GM21786 (cell line): ENCODE data around the gene FGF1.

Experiments used
- ATAC-seq: cut with Tn5 transposase; IDR thresholded peaks from one replicate; pipeline ENCODE4 v1.9.1; 2021; ENCODE audit not compliant: unreplicated experiment

FGF1 gene

GRCh38 chr5:142685418-142686209, at the start of gene FGF1:
TSS of gene FGF1 (minus strand) at chr5:142686090. CDS start at chr5:142614127, 71,963 bp downstream.
- no peak for ATAC-seq

DNA sequence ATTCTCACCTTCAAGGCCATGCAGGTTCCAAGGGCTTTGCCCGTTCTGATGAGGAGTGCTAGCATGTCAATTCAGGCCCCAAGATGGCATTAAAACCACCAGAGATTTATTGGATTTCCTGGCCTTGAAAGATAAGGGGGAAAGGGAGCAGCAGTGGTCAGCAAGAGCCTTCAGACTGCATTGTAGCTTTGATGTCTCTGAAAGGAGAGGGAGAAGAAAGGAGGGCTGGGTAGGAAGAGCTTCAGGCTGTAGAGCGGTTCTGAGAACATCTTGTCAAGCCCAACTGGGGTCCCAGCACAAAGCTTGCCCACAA, 41.8 kb upstream of the FGF1 start:
- ATAC-seq, result no peak

GRCh38 chr5:142726188-142726731, 40.4 kb upstream of the FGF1 start:
- peak; percentile 49 for ATAC-seq

- no peak for ATAC-seq
Measured at GRCh38 chr5:142725231-142726187, 39.6 kb upstream of the FGF1 start.

DNA sequence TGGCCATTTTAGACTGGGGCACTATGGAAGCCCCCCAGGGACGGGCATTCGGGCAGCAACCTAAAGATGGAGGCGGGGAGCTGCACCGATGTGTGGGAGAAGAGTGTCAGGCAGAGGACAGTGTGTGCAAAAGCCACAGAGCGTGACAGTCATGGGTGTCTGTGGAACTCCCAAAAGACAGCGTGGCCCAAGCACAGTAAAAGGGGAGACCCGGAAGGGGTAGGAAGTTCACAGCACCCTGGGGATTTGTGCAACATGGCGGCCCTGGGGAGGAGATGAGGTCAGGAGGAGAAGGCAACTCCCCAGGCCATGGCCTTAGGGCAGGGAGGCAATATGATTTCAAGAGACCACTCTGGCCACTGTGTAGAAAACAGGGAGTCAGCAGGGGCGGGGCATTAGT, 38.9 kb upstream of the FGF1 start:
- ATAC-seq, result no peak

GRCh38 chr5:142722896-142723295, 37.0 kb upstream of the FGF1 start:
- no peak for ATAC-seq

- ATAC-seq, result no peak
Measured at GRCh38 chr5:142722146-142722545, 36.3 kb upstream of the FGF1 start.

GRCh38 chr5:142720641-142721271, 34.9 kb upstream of the FGF1 start:
- ATAC-seq, result no peak

- no peak for ATAC-seq
Measured at GRCh38 chr5:142719836-142720370, 34.0 kb upstream of the FGF1 start.

DNA sequence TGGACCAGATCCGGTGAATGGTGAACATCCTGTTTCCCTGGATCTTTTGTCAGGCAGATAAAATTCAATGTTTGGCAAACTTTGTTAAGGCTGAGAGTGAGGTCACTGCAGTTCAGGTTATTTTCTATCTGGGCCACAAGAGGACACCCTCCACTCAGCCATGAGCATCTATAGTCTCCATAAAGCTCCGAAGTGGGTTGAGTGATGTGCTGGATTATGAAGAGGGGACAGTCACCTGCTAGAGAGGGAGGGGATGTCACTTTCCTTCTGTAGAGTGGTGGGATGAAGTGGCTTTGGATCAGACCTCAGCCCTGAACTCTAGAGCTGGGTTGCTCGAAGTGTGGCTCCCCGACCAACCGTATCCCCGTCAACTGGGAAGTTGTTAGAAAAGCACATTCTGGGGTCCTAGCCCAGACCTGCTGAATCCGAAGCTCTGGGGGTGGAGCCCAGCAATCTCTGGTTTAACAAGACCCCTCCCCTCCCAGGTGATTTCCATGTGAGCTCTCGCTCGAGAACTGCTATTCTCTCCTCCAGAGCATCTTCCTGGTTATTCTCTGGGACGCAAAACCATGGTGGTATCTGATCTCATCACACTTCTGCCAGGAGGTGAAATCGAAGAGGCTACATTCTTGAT, 31.8 kb upstream of the FGF1 start:
- ATAC-seq, result no peak

DNA sequence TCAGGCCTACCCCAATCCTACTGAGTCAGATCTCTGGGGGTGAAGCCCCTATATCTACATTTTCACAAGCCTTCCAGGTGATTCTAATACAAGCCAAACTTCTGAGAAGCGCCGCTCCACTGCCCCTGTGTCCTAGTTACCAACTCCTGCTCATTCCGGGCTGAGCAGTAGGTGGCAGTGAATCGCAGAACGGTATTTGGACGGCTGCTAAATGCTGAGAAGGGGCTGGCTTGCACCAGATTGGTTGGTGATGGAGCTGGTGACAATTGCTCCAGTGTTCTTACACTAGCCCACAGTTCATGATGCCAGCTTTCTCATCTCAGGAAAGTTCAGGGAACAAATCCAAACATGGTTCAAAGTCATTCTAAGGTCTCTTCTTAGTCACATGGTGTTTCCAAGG, 31.1 kb upstream of the FGF1 start:
- ATAC-seq, result peak; percentile 43

DNA sequence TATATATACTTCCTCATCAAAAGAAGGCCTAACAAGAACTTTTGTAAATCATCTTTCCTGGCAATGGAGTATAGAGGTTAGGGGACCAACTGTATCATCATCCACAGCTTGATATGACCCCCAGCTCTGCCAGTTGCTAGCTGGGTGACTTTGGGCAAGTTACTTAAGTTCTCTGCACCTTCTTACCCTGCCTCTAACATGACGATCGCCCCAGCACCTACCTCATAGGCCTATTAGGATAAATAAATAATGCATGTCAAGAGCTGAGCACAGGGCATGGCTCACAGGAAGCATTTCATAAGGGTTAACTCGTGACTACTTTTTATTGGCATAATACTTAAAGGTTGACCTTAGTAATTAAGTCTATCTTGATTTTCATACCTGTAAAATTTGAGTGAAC, 29.4 kb upstream of the FGF1 start:
- no peak for ATAC-seq

DNA sequence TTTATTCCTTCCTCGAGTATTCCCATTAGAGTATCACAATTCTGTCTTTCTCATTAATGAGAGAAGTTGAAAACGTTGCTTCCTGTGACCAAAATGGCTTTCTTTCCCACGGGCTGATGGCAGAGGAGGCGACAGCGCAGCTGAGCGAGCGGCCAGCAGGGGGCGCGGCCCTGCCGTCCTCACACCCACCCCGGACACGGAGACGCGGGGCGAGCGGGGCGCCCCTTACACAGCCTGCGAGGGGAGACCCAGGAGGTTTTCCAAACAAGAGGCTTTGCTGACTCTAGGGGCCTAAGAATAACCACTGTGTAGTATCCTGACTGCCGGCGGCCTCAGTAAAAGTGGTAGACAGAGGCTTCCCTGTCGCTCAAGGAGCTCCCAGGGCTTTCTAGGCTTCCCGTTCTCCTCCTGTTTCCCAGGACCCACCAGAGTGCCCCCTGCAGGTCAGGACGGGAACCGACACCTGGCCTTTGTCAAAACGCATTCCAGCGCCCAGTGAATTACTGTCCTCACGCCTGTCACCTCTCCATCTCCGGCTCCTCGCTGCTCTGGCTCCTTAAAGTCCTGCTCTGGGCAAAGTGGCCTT, 27.3 kb upstream of the FGF1 start:
- peak; percentile 97 for ATAC-seq

- no peak for ATAC-seq
Measured at GRCh38 chr5:142703153-142703552, 17.3 kb upstream of the FGF1 start.

DNA sequence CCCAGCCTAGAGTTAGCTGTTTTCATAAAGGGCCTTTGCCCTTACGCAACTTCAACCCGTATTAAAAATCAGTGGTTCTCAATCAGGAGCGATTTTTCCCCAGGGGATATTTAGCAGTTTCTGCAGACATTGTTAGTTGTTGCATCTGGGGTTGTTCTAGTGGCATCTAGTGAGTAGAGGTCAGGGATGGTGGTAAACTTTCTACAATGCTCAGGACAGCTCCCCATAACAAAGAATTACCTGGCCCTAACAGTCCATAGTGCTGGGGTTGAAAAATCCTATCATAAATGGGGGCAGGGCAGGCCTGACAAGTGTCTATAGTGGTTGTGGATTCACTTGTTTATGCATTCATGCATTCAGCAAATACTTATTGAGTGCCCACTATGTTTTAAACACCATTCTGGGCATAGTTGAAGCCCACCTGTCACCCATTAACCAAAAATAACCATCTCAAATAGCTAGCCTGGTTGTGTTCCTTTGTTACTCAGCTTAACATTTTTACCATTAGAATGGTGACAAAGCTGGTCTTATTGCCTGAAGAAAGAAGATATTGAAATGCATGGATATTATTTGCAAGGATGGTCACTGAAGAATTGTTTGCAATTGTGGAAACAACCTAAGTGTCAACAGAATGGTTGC, 15.9 kb upstream of the FGF1 start:
- ATAC-seq, result no peak

GRCh38 chr5:142700566-142700965, 14.7 kb upstream of the FGF1 start:
- ATAC-seq, result no peak

DNA sequence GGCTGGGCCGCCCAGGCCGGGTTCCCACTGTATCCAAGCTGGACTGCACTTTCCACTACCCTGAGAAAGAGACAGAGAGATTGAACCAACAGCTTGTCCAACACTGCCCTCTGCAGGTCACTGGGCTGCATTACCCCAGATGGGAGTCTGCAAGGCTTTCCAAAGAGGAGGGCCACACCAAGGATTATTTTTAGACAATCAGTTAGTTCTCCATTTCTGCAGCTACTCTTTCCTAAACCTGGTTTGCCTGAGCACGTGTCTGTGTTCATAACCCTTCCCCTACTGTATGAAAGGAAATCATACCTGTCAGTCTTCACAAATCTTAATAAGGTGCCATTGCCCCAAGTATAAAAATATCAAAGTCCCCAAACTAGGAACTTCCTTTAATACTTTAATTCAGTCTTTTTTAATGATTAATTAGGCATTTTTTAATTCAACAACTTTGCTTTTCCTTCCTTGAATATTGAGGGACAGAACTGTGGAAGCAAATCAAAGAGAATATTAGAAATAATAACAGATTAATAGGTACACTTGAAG, 13.4 kb upstream of the FGF1 start:
- ATAC-seq, result peak; percentile 68

GRCh38 chr5:142698447-142699183, 12.7 kb upstream of the FGF1 start:
- ATAC-seq, result no peak
